ENCODE results near the gene HERPUD1.

The HERPUD1 gene

DNA sequence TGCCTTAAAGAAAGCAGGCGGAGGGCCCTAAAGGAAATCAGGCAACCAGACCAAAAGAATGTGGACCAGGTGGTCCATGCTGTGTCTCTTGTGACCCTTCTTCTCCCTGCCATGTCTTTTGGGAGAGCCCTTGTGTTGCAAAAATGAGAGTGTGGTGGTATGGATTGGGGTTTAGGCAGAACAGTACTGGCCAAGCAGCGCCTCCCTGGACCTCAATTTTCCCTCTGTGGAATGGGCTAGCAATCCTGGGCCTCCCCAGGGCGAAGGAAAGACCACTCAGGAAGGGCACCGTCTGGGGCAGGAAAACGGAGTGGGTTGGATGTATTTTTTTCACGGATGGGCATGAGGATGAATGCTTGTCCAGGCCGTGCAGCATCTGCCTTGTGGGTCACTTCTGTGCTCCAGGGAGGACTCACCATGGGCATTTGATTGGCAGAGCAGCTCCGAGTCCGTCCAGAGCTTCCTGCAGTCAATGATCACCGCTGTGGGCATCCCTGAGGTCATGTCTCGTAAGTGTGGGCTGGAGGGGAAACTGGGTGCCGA is 49.9 kb downstream of the HERPUD1 start:
- TF ChIP-seq, protein P1, sequence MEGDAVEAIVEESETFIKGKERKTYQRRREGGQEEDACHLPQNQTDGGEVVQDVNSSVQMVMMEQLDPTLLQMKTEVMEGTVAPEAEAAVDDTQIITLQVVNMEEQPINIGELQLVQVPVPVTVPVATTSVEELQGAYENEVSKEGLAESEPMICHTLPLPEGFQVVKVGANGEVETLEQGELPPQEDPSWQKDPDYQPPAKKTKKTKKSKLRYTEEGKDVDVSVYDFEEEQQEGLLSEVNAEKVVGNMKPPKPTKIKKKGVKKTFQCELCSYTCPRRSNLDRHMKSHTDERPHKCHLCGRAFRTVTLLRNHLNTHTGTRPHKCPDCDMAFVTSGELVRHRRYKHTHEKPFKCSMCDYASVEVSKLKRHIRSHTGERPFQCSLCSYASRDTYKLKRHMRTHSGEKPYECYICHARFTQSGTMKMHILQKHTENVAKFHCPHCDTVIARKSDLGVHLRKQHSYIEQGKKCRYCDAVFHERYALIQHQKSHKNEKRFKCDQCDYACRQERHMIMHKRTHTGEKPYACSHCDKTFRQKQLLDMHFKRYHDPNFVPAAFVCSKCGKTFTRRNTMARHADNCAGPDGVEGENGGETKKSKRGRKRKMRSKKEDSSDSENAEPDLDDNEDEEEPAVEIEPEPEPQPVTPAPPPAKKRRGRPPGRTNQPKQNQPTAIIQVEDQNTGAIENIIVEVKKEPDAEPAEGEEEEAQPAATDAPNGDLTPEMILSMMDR (IDR thresholded peaks at IDR 0.05; ENCODE audit: low read length, missing control alignments): no peak
- no peak overlapping the region for H3K4me3 ChIP-seq (replicated peaks; ENCODE audit: low read depth, low read length)
- DNase-seq (ENCODE audit: low read depth): no peak

DNA sequence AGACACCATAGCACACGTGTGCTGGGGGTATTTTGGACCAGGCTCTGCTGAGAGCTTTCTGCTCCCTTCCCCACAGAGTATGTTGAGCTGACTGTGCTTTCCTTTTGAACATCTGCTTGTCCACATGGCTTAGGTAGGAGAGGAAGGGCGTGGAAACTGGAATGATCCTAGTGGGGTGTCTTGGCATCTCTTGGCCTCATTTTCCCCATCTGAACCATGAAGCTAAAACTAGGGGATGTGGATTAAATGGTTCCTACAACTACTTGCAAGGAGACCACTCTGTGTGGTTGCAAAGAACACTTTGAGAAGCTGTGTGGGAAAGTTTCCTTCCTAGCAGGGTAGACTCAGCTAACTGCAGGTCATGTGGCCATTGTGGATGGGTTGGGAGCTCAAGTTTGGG is 50.8 kb downstream of the HERPUD1 start:
- no peak overlapping the region for H3K4me3 ChIP-seq (replicated peaks; ENCODE audit: low read depth, low read length)
- TF ChIP-seq, protein P1 (IDR thresholded peaks at IDR 0.05; ENCODE audit: low read length, missing control alignments): no peak
- no peak for DNase-seq (ENCODE audit: low read depth)

DNA sequence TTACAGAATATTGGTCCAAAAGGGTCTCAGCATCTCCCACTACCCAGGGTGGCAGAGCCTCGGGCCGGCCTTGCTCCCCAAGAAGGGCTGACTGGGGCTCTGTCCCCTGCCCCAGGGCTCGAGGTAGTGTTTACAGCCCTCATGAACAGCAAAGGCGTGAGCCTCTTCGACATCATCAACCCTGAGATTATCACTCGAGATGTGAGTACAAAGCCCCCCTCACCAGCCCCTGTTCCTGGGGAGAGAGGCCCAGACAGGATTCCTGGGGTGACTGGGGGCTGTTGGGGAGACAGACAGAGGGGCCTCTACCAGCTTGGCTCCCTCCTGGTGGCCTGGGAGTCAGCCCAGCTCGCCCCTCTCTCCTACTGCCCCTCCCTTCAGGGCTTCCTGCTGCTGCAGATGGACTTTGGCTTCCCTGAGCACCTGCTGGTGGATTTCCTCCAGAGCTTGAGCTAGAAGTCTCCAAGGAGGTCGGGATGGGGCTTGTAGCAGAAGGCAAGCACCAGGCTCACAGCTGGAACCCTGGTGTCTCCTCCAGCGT is 51.3 kb downstream of the HERPUD1 start:
- no peak for DNase-seq (ENCODE audit: low read depth)
- TF ChIP-seq, protein P1 (IDR thresholded peaks at IDR 0.05; ENCODE audit: low read length, missing control alignments): no peak
- no peak overlapping the region for H3K4me3 ChIP-seq (replicated peaks; ENCODE audit: low read depth, low read length)

DNA sequence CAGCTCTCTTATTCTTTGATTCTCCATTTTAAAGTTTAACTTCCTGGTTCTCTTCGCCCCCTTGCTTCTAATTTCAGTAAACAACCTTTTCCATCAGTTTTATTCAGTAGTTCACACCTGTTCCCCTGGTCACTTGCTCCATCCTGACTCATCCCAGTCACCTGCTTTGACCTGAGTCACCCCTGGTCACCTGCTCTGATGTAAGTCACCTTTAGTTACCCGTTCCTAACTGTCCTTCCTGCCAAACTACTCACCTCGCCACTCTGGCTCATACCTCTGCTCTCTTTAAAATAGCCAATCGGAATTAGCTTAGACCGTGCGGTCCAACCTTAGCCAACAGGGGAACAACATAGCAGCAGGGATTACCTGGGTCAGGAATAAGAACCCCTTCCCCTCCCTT is 52.7 kb downstream of the HERPUD1 start:
- DNase-seq (ENCODE audit: low read depth): no peak
- TF ChIP-seq, protein P1 (IDR thresholded peaks at IDR 0.05; ENCODE audit: low read length, missing control alignments): no peak

DNA sequence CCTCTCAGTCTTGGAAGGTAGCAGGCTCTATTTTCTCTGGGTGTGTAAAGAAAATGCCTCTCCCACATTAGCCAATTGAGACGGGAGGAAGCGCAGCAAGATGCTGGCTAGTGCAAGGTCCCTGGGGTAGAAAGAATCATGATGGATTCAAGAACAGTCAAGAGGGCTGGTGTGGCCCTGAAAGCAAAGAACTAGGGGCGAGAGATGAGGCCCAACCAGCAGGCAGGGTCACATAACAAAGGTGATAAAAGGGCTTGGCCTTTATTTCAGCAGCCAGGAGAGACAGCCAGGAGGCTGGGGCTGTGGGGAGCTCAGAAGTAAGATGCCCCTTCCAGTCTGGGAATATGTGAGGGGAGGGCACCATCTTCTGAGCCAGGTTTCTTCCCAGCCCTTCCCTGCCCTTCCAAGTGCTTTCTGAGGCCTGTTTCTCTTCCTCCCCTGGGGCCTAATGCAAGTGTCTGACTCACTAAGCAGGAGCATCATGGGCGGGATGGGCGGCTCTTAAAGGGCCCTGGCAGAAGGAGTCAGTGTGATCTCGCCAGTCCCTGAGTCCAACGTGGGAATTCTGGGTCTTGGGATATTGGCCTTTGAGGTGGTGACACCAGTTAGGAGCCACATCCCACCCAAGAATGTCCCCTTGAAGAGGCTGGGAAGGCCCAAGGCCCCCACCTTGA is 53.5 kb downstream of the HERPUD1 start:
- TF ChIP-seq, protein P1 (IDR thresholded peaks at IDR 0.05; ENCODE audit: low read length, missing control alignments): no peak
- H3K4me3 ChIP-seq (replicated peaks; ENCODE audit: low read depth, low read length): no peak overlapping the region
- DNase-seq (ENCODE audit: low read depth): peak; percentile 85

More for the DNA sequence above, 52.7 kb downstream of the HERPUD1 start:
- H3K4me3 ChIP-seq (replicated peaks; ENCODE audit: low read depth, low read length): no peak overlapping the region

DNA sequence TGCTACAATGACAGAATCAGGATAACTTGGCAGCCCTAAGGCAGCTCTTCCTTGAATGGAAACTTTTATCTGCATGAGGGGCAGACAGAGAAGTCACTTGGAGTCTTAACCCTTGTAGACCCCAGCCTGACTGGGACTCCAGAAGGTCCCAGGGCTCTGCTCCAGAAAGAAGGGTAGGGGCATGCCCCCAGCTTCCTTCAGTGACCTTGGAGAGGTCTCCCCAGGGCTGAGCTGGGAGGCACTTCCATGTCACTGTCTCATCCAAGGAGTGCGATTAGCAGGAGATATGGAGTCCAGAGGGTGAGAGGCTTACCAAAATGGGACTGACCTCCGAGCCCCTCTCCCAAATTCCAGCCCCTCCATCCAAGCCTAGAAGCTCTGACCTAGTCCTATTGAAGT is 54.0 kb downstream of the HERPUD1 start:
- H3K4me3 ChIP-seq (replicated peaks; ENCODE audit: low read depth, low read length): no peak overlapping the region
- TF ChIP-seq, protein P1 (IDR thresholded peaks at IDR 0.05; ENCODE audit: low read length, missing control alignments): no peak
- no peak for DNase-seq (ENCODE audit: low read depth)
